GM19238 (cell line): ENCODE results near the gene OR2J2.
"Not testable (repeated sequence)": the region's sequence is repeated elsewhere in the genome, so short reads cannot be mapped to it uniquely, and the experiment has no call there.

Source experiments
- DNase-seq: peaks from one replicate; pipeline ENCODE4 v3.0.0; 2011; ENCODE audit warnings: low spot score; ENCODE audit not compliant: insufficient read length

The OR2J2 gene

DNA sequence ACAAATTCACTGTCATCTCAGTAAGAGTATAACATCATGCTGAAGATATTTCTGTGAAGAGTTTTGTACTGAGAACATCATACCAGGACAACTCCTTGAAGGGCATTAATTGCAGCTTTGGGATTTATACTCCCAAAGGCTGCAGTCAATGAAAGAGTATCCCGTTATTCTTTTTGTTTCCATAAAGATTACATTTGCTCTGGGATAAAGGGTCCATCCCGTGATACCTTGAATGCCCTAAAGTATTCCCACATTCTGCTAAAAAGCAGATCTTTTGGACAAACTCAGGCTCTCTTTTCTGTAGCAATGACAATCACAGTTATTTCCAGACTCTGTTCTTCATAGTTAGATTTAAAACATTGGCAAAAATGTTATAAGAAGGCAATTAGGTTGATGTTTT lies at the start of gene OR2J2:
TSS of gene OR2J2 (plus strand) at position 301 of the 400 bp plus-strand sequence. CDS start 2,729 bp downstream, outside the sequence.
- DNase-seq, result not testable (repeated sequence)

DNA sequence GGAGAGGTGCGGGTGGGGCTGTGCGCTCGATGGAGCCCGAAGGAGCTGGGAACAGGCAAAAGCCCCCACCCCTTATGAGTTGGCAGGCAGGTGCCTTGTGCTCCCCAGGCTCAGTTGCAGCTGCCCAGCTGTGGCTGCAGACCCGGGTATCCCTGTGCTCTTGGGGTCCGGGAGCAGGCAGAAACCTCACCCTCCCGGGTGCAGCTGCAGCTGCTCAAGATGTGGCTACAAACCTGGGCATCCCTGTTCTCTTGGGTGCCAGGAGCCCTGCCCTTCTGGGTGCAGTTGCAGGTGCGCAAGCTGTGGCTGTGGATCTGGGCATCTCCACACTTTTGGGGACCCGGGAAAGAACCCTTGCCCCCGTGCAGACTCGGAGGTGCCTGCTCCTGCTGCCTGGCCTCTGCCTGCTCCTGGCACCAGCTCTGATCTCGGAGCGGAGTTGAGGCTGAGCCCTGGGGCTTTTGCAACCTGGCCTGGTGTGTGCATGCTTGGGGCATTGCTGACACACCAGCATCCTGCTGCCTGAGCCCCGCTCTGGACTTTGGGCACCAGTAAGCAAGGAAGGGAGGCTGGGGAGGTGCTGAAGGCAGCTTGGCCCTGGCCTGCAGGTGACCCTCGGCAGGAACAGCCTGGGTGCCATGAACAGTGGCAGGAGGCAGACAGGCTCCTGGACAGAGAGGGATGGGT lies 41.2 kb upstream of the OR2J2 start:
- DNase-seq, result no peak

DNA sequence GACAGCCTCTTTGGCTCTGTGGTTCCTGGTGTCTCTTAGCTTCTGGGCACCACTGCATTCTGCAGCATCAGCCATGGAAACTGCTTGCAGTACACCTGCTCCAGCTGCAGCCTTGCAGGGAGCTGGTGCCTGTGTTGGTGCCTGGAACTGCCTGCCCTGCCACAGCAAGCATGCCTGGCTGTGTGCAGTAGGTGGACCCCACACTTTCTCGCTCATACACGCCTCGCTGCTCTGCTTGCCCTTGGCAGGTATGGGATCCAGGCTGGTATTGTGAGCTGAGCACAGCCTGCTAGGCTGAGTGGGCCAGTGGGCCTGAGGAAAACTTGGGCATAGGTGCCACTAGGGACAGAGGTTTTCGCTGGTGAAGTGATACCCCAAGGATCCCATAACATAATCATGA lies 40.1 kb upstream of the OR2J2 start:
- no peak for DNase-seq

DNA sequence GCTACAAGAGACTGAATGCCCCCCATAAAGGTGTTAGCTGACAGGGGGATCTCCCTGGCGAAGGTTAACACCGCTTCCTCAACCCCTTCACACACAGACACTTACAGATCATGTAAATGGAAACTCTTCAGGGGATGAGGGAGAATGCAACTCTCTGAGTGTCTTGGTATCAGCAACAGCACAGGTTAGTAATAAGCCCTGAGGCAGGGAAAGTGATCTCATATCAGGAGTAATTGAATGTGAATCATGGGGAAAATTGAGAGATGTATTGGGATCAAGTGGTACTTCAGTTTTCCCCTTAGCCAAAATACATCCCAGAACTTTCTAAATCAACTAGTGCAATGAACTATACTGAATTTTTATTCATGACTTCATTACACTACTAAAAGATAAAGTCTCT lies 39.0 kb upstream of the OR2J2 start:
- no peak for DNase-seq

DNA sequence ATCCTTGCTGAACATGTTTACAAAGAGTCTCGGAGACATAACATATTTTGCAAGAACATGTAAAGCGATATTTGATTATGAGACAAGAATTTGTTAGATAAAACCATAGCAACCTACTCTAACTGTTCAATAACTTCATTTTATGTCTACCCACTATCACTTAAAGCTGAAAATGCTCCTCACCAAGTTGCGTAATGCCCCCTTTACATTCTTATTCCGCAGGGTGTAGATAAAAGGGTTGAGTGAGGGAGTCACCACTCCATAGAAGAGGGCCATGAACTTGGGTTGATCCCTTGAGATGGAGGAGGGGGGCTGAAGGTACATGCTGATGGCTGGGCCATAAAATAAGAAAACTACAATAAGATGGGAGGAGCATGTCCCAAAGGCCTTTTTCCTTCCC lies 33.0 kb upstream of the OR2J2 start:
- DNase-seq, result no peak

DNA sequence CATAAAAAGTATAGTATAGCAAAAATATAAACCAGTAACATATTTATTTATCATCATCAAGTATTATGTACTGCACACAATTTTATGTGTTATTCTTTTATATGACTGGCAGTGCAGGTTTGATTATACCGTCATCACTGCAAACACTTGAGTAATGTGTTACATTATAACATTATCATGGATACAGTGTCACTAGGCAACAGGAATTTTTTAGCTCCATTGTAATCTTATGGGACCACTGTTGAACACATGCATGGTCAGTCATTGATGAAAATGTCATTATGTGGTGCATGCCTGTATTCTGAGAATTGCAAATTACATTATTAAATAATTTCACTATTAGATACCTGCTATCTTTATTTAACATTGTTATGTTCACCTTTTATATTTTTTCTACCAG lies 29.1 kb upstream of the OR2J2 start:
- DNase-seq, result no peak

DNA sequence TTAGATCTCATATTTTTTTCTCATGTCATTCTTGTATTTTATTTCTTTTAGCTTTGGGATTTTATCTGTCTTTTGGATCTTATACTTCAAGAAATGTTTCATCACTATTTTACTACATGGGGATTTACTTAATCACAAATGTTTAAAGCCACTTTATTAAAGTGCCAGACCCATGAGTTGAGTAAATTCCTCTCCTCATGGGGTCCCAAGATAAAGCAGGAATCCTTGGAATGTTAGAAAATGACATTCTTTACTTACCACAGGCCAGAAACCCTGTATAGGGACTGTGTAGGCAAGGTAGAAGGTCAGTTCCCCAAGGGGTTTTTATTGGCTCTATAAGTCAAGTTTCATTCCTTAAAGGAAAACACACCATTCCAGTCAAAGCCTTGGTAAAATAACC lies 28.4 kb upstream of the OR2J2 start:
- DNase-seq, result no peak

DNA sequence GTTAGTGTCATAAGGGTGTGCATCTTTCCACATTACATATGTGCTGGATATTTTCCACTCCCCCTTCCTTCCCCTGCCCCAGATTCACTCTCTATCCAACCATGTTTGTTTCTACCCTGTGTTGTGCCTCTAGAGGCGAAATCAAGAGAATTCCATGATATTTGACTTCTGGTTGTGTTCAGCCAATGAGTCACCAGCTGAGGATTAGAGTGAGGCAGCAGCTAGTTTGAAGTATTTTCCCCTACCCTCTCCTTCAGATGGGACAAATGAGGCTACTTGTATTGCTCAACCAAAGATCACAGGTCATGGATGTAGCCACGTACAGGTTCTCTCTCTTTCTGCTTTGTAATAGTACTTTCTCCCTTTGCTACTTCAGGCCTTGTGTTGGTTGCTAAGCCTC lies 24.5 kb upstream of the OR2J2 start:
- no peak for DNase-seq

DNA sequence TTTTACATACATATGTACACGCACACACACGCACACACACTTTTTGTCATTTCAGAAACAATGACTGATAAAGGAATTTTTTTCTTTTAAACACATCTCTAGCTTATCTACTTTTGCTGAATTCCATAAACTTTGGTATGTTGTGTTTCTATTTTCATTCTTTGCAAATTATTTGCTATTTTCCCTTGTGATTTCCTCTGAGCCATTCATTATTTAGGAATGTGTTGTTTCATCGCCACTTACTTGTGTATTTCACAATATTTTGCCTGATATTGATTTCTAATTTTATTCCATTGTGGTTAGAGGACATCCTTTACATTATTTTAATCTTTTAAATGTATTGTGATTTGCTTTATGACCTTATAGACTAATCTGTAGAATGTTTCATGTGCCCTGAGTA lies 23.6 kb upstream of the OR2J2 start:
- DNase-seq, result no peak

DNA sequence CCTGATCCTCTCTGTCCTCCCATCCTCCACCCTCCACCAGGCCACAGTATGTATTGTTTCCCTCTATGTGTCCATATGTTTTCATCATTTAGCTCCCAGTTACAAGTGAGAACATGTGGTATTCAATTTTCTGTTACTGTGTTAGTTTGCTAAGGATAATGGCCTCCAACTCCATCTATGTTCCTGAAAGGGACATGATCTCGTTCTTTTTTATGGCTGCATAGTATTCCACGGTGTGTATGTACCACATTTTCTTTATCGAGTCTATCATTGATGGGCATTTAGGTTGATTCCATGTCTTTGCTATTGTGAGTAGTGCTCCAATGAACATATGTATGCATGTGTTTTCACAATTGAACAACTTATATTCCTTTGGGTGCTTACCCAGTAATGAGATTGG lies 21.3 kb upstream of the OR2J2 start:
- not testable (repeated sequence) for DNase-seq

DNA sequence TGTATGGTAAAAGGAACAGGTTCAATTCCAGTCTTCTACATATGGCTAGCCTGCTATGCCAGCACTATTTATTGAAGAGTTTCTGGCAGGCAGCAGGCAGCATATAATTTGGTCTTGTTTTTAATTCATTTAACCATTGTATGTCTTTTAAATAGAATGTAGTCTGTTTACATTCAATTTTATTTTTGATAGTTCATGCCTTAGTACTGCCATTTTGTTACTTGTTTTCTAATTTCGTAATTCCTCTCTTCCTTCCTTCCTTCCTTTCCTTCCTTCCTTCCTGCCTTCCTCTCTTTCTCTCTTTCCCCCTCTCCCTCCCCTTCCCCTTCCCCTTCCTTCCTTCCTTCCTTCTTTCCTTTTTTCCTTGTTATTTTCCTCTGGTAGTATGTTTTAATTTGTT lies 17.6 kb upstream of the OR2J2 start:
- no peak for DNase-seq

DNA sequence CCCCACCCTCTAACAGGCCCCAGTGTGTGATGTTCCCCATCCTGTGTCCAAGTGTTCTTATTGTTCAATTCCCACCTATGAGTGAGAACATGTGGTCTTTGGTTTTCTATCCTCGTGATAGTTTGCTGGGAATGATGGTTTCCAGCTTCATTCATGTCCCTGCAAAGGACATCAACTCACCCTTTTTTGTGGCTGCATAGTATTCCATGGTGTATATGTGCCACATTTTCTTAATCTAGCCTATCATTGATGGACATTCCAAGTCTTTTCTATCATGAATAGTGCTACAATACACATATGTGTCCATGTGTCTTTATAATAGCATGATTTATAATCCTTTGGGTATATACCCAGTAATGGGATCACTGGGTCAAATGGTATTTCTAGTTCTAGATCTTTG lies 15.5 kb upstream of the OR2J2 start:
- DNase-seq, result not testable (repeated sequence)

DNA sequence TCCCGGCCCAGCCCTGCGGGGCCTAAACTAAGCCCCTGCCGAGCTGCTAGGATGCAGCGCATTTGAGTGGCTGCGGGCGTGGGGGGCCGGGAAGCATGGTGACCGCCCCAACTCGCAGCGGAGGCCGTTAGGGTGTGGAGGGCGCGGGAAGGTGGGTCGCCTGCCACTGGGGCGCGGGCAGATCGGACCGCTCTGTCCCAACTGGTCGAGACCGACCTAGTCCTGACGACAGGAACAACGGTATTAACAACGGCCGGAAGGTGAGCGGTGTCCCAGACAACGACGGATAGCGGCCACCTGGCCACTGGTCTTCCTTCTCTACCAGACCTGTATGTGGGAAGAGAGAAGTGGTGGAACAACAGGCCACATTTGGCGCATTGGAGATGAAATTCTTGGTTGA lies 10.8 kb upstream of the OR2J2 start:
- not testable (repeated sequence) for DNase-seq

DNA sequence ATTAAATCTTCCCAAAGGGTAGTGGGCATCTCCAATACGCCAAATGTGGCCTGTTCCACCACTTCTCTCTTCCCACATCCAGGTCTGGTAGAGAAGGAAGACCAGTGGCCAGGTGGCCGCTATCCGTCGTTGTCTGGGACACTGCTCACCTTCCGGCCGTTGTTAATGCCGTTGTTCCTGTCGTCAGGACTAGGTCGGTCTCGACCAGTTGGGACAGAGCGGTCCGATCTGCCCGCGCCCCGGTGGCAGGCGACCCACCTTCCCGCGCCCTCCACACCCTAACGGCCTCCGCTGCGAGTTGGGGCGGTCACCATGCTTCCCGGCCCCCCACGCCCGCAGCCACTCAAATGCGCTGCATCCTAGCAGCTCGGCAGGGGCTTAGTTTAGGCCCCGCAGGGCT lies 5.1 kb upstream of the OR2J2 start:
- DNase-seq, result not testable (repeated sequence)

DNA sequence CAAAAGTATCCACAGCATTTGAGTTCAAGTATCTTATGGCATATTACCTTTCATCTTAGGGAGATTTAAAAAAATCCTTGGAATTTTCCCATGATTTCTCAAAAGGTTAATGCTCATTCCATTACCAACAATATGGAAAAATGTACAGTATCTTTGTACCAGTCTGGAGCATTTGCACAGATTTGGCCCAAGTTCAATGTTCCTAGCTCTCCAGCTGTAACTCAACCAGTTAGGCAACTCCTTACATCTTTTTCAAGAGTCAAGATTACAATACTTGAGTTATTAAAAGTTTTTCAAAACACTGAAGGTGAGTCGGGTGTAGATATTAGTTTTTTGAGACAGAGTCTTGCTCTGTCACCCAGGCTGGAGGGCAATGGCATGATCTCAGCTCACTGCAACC lies 1.0 kb downstream of the OR2J2 start:
- DNase-seq, result no peak

DNA sequence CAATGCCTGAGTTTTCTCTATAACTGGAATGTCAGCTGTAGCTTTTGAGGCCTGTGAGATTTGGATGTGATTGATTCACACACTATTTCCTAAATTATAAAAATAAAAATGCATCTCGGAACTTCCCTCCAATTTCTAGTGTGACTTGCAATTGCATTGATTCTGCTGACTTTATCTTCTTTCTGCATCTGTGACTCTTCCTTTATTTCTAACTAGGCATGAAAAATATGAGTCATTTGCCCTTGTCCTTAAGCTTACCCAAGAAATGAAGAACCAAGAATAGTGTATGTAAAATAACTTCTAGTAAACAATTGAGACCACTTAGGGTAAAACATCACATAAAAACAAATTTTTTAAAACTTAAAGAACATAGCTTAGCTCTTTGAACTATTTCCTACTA lies 12.9 kb downstream of the OR2J2 start:
- no peak for DNase-seq

DNA sequence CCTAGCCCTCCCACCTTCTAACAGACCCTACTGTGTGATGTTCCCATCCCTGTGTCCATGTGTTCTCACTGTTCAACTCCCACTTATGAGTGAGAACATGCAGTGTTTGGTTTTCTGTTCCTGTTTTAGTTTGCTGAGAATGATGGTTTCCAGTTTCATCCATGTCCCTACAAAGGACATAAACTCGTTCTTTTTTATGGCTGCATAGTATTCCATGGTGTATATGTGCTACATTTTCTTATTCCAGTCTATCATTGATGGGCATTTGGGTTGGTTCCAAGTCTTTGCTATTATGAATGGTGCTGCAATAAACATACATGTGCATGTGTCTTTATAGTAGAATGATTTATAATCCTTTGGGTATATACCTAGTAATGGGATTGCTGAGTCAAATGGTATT lies 18.0 kb downstream of the OR2J2 start:
- not testable (repeated sequence) for DNase-seq

DNA sequence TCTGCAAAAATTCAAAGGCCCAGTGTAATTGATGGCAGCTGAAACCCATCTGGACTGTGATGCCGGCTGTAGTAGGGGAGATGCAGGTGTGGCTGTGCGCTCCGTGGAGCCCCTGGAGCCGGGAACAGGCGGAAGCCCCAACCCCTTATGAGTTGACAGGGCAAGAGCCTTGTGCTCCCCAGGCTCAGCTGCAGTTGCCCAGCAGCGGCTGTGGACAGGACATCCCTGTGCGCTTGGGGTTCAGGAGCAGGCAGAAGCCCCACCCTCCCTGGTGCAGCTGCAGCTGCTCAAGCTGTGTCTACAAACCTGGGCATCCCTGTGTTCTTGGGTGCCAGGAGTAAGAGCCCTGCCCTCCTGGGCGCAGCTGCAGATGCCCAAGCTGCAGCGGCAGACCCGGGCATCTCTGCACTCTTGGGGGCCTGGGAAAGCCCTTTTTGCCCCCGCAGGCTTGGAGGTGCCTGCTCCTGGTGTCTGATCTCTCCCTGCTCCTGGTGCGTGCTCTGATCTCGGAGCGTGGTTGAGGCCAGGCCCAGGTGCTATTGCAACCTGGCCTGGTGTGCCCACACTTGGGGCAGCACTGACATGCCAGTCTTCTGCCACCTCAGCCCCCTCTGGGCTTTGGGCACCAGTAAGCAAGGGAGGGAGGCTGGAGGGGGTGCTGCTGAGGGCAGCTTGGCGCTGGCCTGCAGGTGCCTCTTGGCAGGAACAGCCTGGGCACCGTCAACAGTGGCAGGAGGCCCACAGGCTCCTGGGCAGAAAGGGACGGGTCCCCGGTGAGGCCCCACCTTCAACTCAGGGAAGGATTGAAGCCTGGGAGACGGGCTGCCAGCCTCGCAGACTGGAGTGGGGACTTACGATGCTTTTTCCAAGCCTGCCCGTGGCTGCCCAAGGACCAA lies 30.3 kb downstream of the OR2J2 start:
- no peak for DNase-seq

DNA sequence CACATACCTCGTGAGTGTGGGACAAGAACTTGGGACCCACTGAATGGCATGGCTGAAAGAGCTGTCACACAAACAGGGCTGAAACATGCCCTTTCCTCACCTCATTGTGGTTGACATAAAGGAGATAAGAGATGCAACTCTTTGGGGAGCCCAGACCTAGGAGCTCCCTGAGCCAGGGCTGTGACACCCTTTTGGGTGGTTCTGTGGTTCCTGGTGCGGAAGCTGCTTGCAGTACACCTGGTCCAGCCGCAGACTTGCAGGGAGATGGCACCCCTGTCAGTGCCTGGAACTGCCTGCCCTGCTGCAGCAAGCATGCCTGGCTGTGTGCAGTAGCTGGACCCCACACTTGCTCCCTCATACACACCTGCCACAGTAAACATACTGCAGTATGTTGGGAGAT lies 31.3 kb downstream of the OR2J2 start:
- DNase-seq, result no peak

DNA sequence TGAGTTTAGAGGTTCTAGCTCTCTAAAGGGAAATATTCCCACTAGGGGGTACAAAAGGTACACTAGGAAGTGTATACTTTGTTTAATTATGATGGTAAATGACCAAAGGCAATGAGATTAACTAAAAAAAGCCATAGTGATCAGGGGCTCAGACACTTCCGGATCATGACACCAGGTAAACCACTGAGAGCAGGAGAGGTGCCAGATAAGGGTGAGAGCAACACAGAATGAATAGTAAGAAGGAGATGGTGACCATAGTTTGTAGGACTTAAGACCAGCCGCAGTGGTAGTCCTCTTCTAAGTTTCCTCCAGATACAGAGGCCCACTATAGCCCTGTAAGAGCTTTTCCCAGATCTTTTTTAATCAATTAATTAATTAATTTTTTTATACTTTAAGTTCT lies 40.8 kb downstream of the OR2J2 start:
- DNase-seq, result no peak

DNA sequence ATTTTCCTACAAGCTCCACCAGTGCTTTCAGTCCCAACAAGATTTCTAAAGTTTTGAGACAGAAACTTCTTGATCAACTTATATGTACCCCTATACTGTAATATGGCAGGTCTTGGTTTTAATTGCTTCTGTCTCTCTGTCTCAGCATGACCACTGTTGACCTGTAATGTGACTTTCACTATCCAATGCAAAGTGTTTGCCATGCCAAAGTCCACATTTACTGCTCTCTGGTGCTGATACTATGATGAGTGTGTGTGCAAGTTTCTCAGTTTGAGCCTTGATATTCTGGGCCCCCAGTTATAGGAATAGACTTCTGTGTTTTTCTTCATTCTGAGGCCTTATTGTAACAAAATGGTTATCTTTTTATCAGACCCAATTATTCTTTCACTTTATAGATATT lies 45.8 kb downstream of the OR2J2 start:
- no peak for DNase-seq

DNA sequence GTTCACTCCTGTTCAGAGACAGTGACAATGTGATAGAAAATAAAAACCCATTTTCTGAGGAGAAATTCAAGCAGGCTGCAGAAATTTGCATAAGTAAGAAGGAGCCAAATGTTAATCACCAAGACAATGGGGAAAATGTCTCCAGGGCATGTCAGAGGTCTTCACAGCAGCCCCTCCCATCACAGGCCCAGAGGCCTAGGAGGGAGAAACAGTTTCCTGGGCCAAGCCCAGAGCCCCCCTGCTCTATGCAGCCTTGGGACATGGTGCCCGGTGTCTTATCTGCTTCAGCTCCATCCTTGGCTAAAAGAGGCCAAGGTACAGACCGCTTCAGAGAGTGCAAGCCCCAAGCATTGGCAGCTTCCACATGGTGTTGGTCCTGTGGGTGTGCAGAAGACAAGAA lies 46.5 kb downstream of the OR2J2 start:
- DNase-seq, result not testable (repeated sequence)

DNA sequence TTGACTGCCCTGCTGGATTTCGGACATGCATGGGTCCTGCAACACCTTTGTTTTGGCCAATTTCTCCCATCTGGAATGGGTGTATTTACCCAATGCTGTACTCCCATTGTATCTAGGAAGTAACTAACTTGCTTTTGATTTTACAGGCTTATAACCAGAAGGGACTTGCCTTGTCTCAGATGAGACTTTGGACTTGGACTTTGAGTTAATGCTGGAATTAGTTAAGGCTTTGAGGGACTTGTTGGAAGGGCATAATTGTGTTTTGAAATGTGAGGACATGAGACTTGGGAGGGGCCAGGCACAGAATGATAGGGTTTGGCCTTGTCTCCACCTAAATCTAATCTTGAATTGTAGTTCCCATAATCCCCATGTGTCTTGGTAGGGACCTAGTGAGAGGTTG lies 47.3 kb downstream of the OR2J2 start:
- not testable (repeated sequence) for DNase-seq
